GM23338 (cell line): ENCODE results near the gene PRSS57. TPM values are rescaled to one million over a fixed set of nuclear protein-coding genes. Genes with fewer than 3 reads are reported as not detected.

Source experiments
- ATAC-seq: fragments of 200-7000 bp; cut with Tn5 transposase; 3 replicates; pipeline ENCODE4 v1.9.1; 2020
- DNase-seq: peaks from one replicate; pipeline ENCODE4 v3.0.0-alpha.2; 2015; ENCODE audit warnings: low spot score
- H2AFZ ChIP-seq: fragments of 200-600 bp; sonication (generic); 2 replicates; pipeline ENCODE4 v1.8.0; 2016; ENCODE audit warnings: antibody characterized with exemption, mild to moderate bottlenecking, moderate library complexity
- H3F3A ChIP-seq: fragments of 200-600 bp; sonication (generic); replicated peaks from 2 replicates; pipeline ENCODE4 v1.8.0; 2017; ENCODE audit warnings: antibody characterized with exemption, mixed run types, low read depth
- H3K27ac ChIP-seq: fragments of 200-600 bp; sonication (generic); 2 replicates; pipeline ENCODE4 v1.6.1; 2016; ENCODE audit warnings: low read depth
- H3K27me3 ChIP-seq: fragments of 200-600 bp; sonication (generic); 2 replicates; pipeline ENCODE4 v1.8.0; 2016; ENCODE audit warnings: mild to moderate bottlenecking, mixed run types, moderate library complexity; ENCODE audit not compliant: insufficient read depth
- H3K36me3 ChIP-seq: fragments of 200-600 bp; sonication (generic); 2 replicates; pipeline ENCODE4 v1.8.0; 2016; ENCODE audit warnings: mild to moderate bottlenecking; ENCODE audit not compliant: insufficient read depth
- H3K4me1 ChIP-seq: fragments of 200-600 bp; sonication (generic); 2 replicates; pipeline ENCODE4 v1.8.0; 2016; ENCODE audit warnings: mild to moderate bottlenecking, moderate library complexity; ENCODE audit not compliant: insufficient read depth
- H3K4me2 ChIP-seq: fragments of 200-600 bp; sonication (generic); 2 replicates; pipeline ENCODE4 v1.7.1; 2017; ENCODE audit warnings: mixed run types
- H3K4me3 ChIP-seq: fragments of 200-600 bp; sonication (generic); 2 replicates; pipeline ENCODE4 v1.6.1; 2016; ENCODE audit warnings: mixed run types
- H3K79me2 ChIP-seq: fragments of 200-600 bp; sonication (generic); replicated peaks from 2 replicates; pipeline ENCODE4 v1.8.0; 2017; ENCODE audit warnings: mild to moderate bottlenecking; ENCODE audit not compliant: insufficient read depth
- H3K9me2 ChIP-seq: fragments of 200-600 bp; sonication (generic); 2 replicates; pipeline ENCODE4 v1.8.0; 2017; ENCODE audit not compliant: insufficient read depth
- H4K20me1 ChIP-seq: fragments of 200-600 bp; sonication (generic); replicated peaks from 2 replicates; pipeline ENCODE4 v1.8.0; 2017; ENCODE audit warnings: mild to moderate bottlenecking; ENCODE audit not compliant: insufficient read depth
- H3K27ac Mint-ChIP-seq: 2 replicates; pipeline ENCODE4 v1.8.0; 2020; ENCODE audit warnings: inconsistent platforms, mild to moderate bottlenecking, moderate library complexity, mixed read lengths
- H3K27me3 Mint-ChIP-seq: 3 replicates; pipeline ENCODE4 v1.8.0; 2022; ENCODE audit warnings: low read depth, mild to moderate bottlenecking, moderate library complexity, mixed read lengths, inconsistent platforms; ENCODE audit not compliant: insufficient read depth, poor library complexity
- H3K36me3 Mint-ChIP-seq: 3 replicates; pipeline ENCODE4 v1.8.0; 2021; ENCODE audit warnings: low read depth, mild to moderate bottlenecking, inconsistent platforms, moderate library complexity, mixed read lengths
- H3K4me1 Mint-ChIP-seq: 3 replicates; pipeline ENCODE4 v1.8.0; 2020; ENCODE audit warnings: mild to moderate bottlenecking, inconsistent platforms, mixed read lengths
- H3K4me3 Mint-ChIP-seq: 3 replicates; pipeline ENCODE4 v1.8.0; 2021; ENCODE audit warnings: moderate library complexity, mild to moderate bottlenecking, inconsistent platforms, mixed read lengths
- H3K9me3 Mint-ChIP-seq: 3 replicates; pipeline ENCODE4 v1.8.0; 2020; ENCODE audit warnings: moderate library complexity, mild to moderate bottlenecking, inconsistent platforms, mixed read lengths
- CREB1 ChIP-seq: fragments of 250-450 bp; sonication (Bioruptor Pico); IDR thresholded peaks from 2 replicates; pipeline ENCODE4 v1.5.0; 2020; ENCODE audit warnings: low read depth, mild to moderate bottlenecking, moderate library complexity
- CTCF ChIP-seq, 2 experiments: fragments of 200-600 bp in 1 of 2; sonication (generic) in 1 of 2; conservative IDR thresholded peaks; 2 replicates each; pipeline versions ENCODE4 v1.5.1 to v1.6.1; 2016 to 2017; ENCODE audit warnings: antibody characterized with exemption in 2 of 2, low read depth in 2 of 2, mild to moderate bottlenecking in 2 of 2, moderate library complexity in 1 of 2
- EZH2 ChIP-seq: fragments of 200-600 bp; sonication (generic); IDR thresholded peaks from one replicate; pipeline ENCODE4 v1.8.0; 2017; ENCODE audit warnings: antibody characterized with exemption, mild to moderate bottlenecking, low read depth; ENCODE audit not compliant: unreplicated experiment
- EZH2phosphoT487 ChIP-seq: fragments of 200-600 bp; sonication (generic); IDR thresholded peaks from one replicate; pipeline ENCODE4 v1.8.1; 2018; ENCODE audit warnings: antibody characterized with exemption; ENCODE audit not compliant: unreplicated experiment
- JUNB ChIP-seq: IDR thresholded peaks from one replicate; pipeline ENCODE4 v1.6.1; 2016; ENCODE audit warnings: antibody characterized with exemption; ENCODE audit not compliant: unreplicated experiment
- NANOG ChIP-seq: IDR thresholded peaks from 2 replicates; pipeline ENCODE4 v1.6.1; 2016; ENCODE audit warnings: antibody characterized with exemption, borderline replicate concordance
- POLR2AphosphoS5 ChIP-seq: IDR thresholded peaks from 2 replicates; pipeline ENCODE4 v1.6.1; 2016; ENCODE audit warnings: antibody characterized with exemption, low read depth
- STAT1 ChIP-seq: IDR thresholded peaks from one replicate; pipeline ENCODE4 v1.6.1; 2016; ENCODE audit warnings: antibody characterized with exemption; ENCODE audit not compliant: unreplicated experiment
- ZNF114 ChIP-seq: fragments of 250-450 bp; sonication (Bioruptor Pico); IDR thresholded peaks from 2 replicates; pipeline ENCODE4 v1.5.0; 2020; ENCODE audit warnings: mild to moderate bottlenecking, moderate library complexity
- ZNF331 ChIP-seq: fragments of 250-450 bp; sonication (Bioruptor Pico); IDR thresholded peaks from 2 replicates; pipeline ENCODE4 v1.5.0; 2020; ENCODE audit warnings: low read depth, mild to moderate bottlenecking, moderate library complexity
- ZNF462 ChIP-seq: fragments of 250-450 bp; sonication (Bioruptor Pico); IDR thresholded peaks from 2 replicates; pipeline ENCODE4 v1.5.0; 2020; ENCODE audit warnings: mild to moderate bottlenecking, moderate library complexity
- polyA plus RNA-seq: library from polyadenylated mRNA; unstranded; fragments of >200 nt; fragmentation: Nextera tagmentation; extraction: Ambion mirVana; gene quantifications from 2 replicates; pipeline ENCODE4 v1.2.1, GENCODE V29; 2016
- total RNA-seq: library from RNA; depleted of rRNA; stranded (reverse); fragments of >200 nt; shearing (Covaris generic); gene quantifications from 2 replicates; pipeline ENCODE4 v1.2.3, GENCODE V29; 2014
- TF ChIP-seq, protein P1 (sequence below): IDR thresholded peaks from one replicate; pipeline ENCODE4 v1.6.1; 2018; ENCODE audit warnings: antibody characterized with exemption; ENCODE audit not compliant: unreplicated experiment
- TF ChIP-seq, protein P2 (sequence below): IDR thresholded peaks from 2 replicates; pipeline ENCODE4 v1.6.1; 2016; ENCODE audit warnings: antibody characterized with exemption

The PRSS57 gene
- total and polyA plus RNA-seq, 2 experiments from 2014 or later: 0.34 TPM; not detected in 1

- no peak overlapping the region for H3K27ac ChIP-seq
- no peaks in the 10 kb centered on the region for H3K27me3 ChIP-seq
- H3K9me2 ChIP-seq: no peaks in the 10 kb centered on the region
- H3K4me3 Mint-ChIP-seq: no peak overlapping the region
- H3F3A ChIP-seq: peaks cover 5% of the 10 kb centered on the region; the same call in 1 of the 2 replicates
- H3K36me3 Mint-ChIP-seq: peaks cover 15% of the 10 kb centered on the region
- DNase-seq: no peak
- H3K4me2 ChIP-seq: no peak overlapping the region
- no peak overlapping the region for H2AFZ ChIP-seq
- no peak for ATAC-seq
- peaks cover 6% of the 10 kb centered on the region for H3K4me1 ChIP-seq
- peaks cover 8% of the 10 kb centered on the region for H3K27me3 Mint-ChIP-seq
- no peaks in the 10 kb centered on the region for H3K36me3 ChIP-seq
- TF ChIP-seq CREB1 (CRISPR knock-in tag) (no peak), EZH2phosphoT487 (no peak), EZH2 (no peak), JUNB (no peak), ZNF331 (CRISPR knock-in tag) (no peak), CTCF (conservative IDR thresholded peaks at IDR 0.05; ENCODE audit: low read depth in 2 of 2) (no peak), ZNF462 (no peak), ZNF114 (CRISPR knock-in tag) (no peak), STAT1 (no peak), POLR2AphosphoS5 (no peak), NANOG (no peak)
- TF ChIP-seq, protein P1, sequence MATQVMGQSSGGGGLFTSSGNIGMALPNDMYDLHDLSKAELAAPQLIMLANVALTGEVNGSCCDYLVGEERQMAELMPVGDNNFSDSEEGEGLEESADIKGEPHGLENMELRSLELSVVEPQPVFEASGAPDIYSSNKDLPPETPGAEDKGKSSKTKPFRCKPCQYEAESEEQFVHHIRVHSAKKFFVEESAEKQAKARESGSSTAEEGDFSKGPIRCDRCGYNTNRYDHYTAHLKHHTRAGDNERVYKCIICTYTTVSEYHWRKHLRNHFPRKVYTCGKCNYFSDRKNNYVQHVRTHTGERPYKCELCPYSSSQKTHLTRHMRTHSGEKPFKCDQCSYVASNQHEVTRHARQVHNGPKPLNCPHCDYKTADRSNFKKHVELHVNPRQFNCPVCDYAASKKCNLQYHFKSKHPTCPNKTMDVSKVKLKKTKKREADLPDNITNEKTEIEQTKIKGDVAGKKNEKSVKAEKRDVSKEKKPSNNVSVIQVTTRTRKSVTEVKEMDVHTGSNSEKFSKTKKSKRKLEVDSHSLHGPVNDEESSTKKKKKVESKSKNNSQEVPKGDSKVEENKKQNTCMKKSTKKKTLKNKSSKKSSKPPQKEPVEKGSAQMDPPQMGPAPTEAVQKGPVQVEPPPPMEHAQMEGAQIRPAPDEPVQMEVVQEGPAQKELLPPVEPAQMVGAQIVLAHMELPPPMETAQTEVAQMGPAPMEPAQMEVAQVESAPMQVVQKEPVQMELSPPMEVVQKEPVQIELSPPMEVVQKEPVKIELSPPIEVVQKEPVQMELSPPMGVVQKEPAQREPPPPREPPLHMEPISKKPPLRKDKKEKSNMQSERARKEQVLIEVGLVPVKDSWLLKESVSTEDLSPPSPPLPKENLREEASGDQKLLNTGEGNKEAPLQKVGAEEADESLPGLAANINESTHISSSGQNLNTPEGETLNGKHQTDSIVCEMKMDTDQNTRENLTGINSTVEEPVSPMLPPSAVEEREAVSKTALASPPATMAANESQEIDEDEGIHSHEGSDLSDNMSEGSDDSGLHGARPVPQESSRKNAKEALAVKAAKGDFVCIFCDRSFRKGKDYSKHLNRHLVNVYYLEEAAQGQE: no peak
- TF ChIP-seq, protein P2, sequence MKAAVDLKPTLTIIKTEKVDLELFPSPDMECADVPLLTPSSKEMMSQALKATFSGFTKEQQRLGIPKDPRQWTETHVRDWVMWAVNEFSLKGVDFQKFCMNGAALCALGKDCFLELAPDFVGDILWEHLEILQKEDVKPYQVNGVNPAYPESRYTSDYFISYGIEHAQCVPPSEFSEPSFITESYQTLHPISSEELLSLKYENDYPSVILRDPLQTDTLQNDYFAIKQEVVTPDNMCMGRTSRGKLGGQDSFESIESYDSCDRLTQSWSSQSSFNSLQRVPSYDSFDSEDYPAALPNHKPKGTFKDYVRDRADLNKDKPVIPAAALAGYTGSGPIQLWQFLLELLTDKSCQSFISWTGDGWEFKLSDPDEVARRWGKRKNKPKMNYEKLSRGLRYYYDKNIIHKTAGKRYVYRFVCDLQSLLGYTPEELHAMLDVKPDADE: no peak
- peaks cover 100% of the 10 kb centered on the region for H3K79me2 ChIP-seq
- peaks cover 13% of the 10 kb centered on the region for H3K4me1 Mint-ChIP-seq
- H4K20me1 ChIP-seq: peaks cover 52% of the 10 kb centered on the region
- H3K4me3 ChIP-seq: no peak overlapping the region
- no peaks in the 10 kb centered on the region for H3K9me3 Mint-ChIP-seq
- no peak overlapping the region for H3K27ac Mint-ChIP-seq
Measured at GRCh38 chr19:657611-658010, 37.6 kb downstream of the PRSS57 start.
